Esophagus (tissue), 2 donors: ENCODE measurements around the gene SLC8B1. TPM values are rescaled to one million over a fixed set of nuclear protein-coding genes. Genes with fewer than 3 reads are reported as not detected.
A peak's percentile ranks its signal among the peaks of the same experiment; 100 is the strongest.

Source experiments
- H3K27ac ChIP-seq, 2 donors: one replicate each; pipeline ENCODE4 v1.5.1; 2013; ENCODE audit warnings: low read depth in 2 of 2, mild to moderate bottlenecking in 2 of 2, inconsistent platforms in 1 of 2, low read length in 1 of 2, moderate library complexity in 1 of 2
- H3K27me3 ChIP-seq, 2 donors: one replicate each; pipeline ENCODE4 v1.6.1; 2013; ENCODE audit warnings: low read length in 2 of 2, control low read depth in 1 of 2, mild to moderate bottlenecking in 1 of 2; ENCODE audit not compliant: insufficient read depth in 2 of 2, control insufficient read depth in 1 of 2
- H3K36me3 ChIP-seq, 2 donors: one replicate each; pipeline ENCODE4 v1.6.1; 2013; ENCODE audit warnings: low read length in 1 of 2; ENCODE audit not compliant: control insufficient read depth in 2 of 2, insufficient read depth in 2 of 2
- H3K4me1 ChIP-seq, 2 donors: one replicate each; pipeline ENCODE4 v1.6.1; 2013; ENCODE audit warnings: low read length in 1 of 2; ENCODE audit not compliant: control insufficient read depth in 2 of 2, insufficient read depth in 2 of 2
- H3K4me3 ChIP-seq, 2 donors: one replicate each; pipeline ENCODE4 v1.5.1; 2013; ENCODE audit warnings: low read length in 2 of 2, mild to moderate bottlenecking in 2 of 2, low read depth in 1 of 2, moderate library complexity in 1 of 2
- H3K9me3 ChIP-seq, 2 donors: one replicate each; pipeline ENCODE4 v1.6.1; 2013; ENCODE audit warnings: mild to moderate bottlenecking in 2 of 2, low read depth in 1 of 2, low read length in 1 of 2, moderate library complexity in 1 of 2; ENCODE audit not compliant: control insufficient read depth in 2 of 2, insufficient read depth in 1 of 2
- WGBS, 2 donors: extraction: QIAGEN DNeasy Blood & Tissue Kit; methylation state at CpG; one replicate each; pipeline ENCODE4 v1.1.7; 2013; 5-methylcytosine and 5-hydroxymethylcytosine counted together
- polyA plus RNA-seq, 2 donors: library from polyadenylated mRNA; stranded (reverse); fragments of 200-250 nt; gene quantifications; one replicate each; pipeline ENCODE4 v1.2.3, GENCODE V29; 2013
- donor health status: healthy with polysubstance abuse.
- donor health status: Bipolar disorder and iron deficiency.

Gene SLC8B1
- polyA plus RNA-seq, 2 donors: 17.2 to 19.3 TPM

GRCh38 chr12:113341535-113341934 lies 6.6 kb upstream of the SLC8B1 start:
- no peak overlapping the region for H3K4me3 ChIP-seq
- no peaks in the 10 kb centered on the region for H3K36me3 ChIP-seq
- H3K27me3 ChIP-seq: no peaks in the 10 kb centered on the region
- WGBS, 2 donors: 84 to 90% methylated on average over 6 of the region's 6 CpGs
- H3K9me3 ChIP-seq: no peaks in the 10 kb centered on the region
- H3K27ac ChIP-seq: no peak overlapping the region
- H3K4me1 ChIP-seq: no peaks in the 10 kb centered on the region

- no peaks in the 10 kb centered on the region for H3K27me3 ChIP-seq
- H3K4me1 ChIP-seq: no peaks in the 10 kb centered on the region
- WGBS, 2 donors: 46 to 54% methylated on average over 3 of the region's 3 CpGs
- H3K9me3 ChIP-seq: no peaks in the 10 kb centered on the region
- no peaks in the 10 kb centered on the region for H3K36me3 ChIP-seq
- H3K4me3 ChIP-seq: no peak overlapping the region
- H3K27ac ChIP-seq: no peak overlapping the region
Observed at GRCh38 chr12:113340061-113340460, 5.2 kb upstream of the SLC8B1 start.

- no peaks in the 10 kb centered on the region for H3K9me3 ChIP-seq
- WGBS, 2 donors: 95 to 96% methylated on average over 5 of the region's 5 CpGs
- H3K27me3 ChIP-seq: no peaks in the 10 kb centered on the region
- no peak overlapping the region for H3K4me3 ChIP-seq
- no peaks in the 10 kb centered on the region for H3K36me3 ChIP-seq
- no peak overlapping the region for H3K27ac ChIP-seq
- no peaks in the 10 kb centered on the region for H3K4me1 ChIP-seq
Observed at GRCh38 chr12:113339540-113339939, 4.6 kb upstream of the SLC8B1 start.

GRCh38 chr12:113333877-113334785 lies 778 bp downstream of the SLC8B1 start:
- no peaks in the 10 kb centered on the region for H3K9me3 ChIP-seq
- WGBS, 2 donors: 20 to 24% methylated on average over 27 of the region's 27 CpGs

GRCh38 chr12:113333418-113333750 lies 1.5 kb downstream of the SLC8B1 start:
- Histone ChIP-seq H3K4me1 (peaks cover 0 to 2% of the 10 kb centered on the region in 2 donors), H3K36me3 (peaks cover 7 to 22% of the 10 kb centered on the region in 2 donors), H3K4me3 (peak overlapping the region in 1 of 2 donors; percentile 83), H3K27me3 (no peaks in the 10 kb centered on the region), H3K27ac (no peak overlapping the region), H3K9me3 (no peaks in the 10 kb centered on the region)
- 80 to 85% methylated on average over 5 of the region's 5 CpGs for WGBS, 2 donors

More at GRCh38 chr12:113333877-113334785, 778 bp downstream of the SLC8B1 start:
- peak overlapping the region; percentile 75 to 83 for H3K4me3 ChIP-seq
- peak overlapping the region; percentile 75 to 90 for H3K27ac ChIP-seq
- peaks cover 0 to 2% of the 10 kb centered on the region in 2 donors for H3K4me1 ChIP-seq
- peaks cover 7 to 16% of the 10 kb centered on the region in 2 donors for H3K36me3 ChIP-seq
- H3K27me3 ChIP-seq: no peaks in the 10 kb centered on the region

GRCh38 chr12:113332688-113333417 lies 2.1 kb downstream of the SLC8B1 start:
- no peaks in the 10 kb centered on the region for H3K27me3 ChIP-seq
- 82 to 83% methylated on average over 17 of the region's 17 CpGs for WGBS, 2 donors
- H3K36me3 ChIP-seq: peaks cover 7 to 23% of the 10 kb centered on the region in 2 donors
- H3K27ac ChIP-seq: no peak overlapping the region
- H3K4me3 ChIP-seq: peak overlapping the region in 1 of 2 donors; percentile 83
- H3K4me1 ChIP-seq: peaks cover 0 to 2% of the 10 kb centered on the region in 2 donors
- no peaks in the 10 kb centered on the region for H3K9me3 ChIP-seq

GRCh38 chr12:113330505-113330904 lies 4.4 kb downstream of the SLC8B1 start:
- H3K27me3 ChIP-seq: no peaks in the 10 kb centered on the region
- 94 to 96% methylated on average over 2 of the region's 2 CpGs for WGBS, 2 donors
- no peak overlapping the region for H3K27ac ChIP-seq
- H3K4me3 ChIP-seq: no peak overlapping the region
- H3K9me3 ChIP-seq: no peaks in the 10 kb centered on the region
- H3K4me1 ChIP-seq: peaks cover 0 to 2% of the 10 kb centered on the region in 2 donors
- H3K36me3 ChIP-seq: peaks cover 7 to 23% of the 10 kb centered on the region in 2 donors

- H3K9me3 ChIP-seq: no peaks in the 10 kb centered on the region
- H3K4me3 ChIP-seq: no peak overlapping the region
- peaks cover 0 to 2% of the 10 kb centered on the region in 2 donors for H3K4me1 ChIP-seq
- WGBS, 2 donors: 93 to 100% methylated on average over 1 of the region's 1 CpG
- no peak overlapping the region for H3K27ac ChIP-seq
- H3K36me3 ChIP-seq: peaks cover 7 to 23% of the 10 kb centered on the region in 2 donors
- no peaks in the 10 kb centered on the region for H3K27me3 ChIP-seq
Observed at GRCh38 chr12:113329791-113330417, 5.0 kb downstream of the SLC8B1 start.

- Histone ChIP-seq H3K27me3 (no peaks in the 10 kb centered on the region), H3K27ac (no peak overlapping the region), H3K4me3 (no peak overlapping the region), H3K9me3 (no peaks in the 10 kb centered on the region), H3K36me3 (peaks cover 7 to 23% of the 10 kb centered on the region in 2 donors), H3K4me1 (peaks cover 0 to 2% of the 10 kb centered on the region in 2 donors)
- WGBS, 2 donors: 85 to 92% methylated on average over 9 of the region's 9 CpGs
Observed at GRCh38 chr12:113329022-113329790, 5.7 kb downstream of the SLC8B1 start.
